ENCODE measurements around the gene CEP63. TPM values are rescaled to one million over a fixed set of nuclear protein-coding genes. Genes with fewer than 3 reads are reported as not detected.
A peak's percentile ranks its signal among the peaks of the same experiment; 100 is the strongest.

CEP63 gene
- polyA plus RNA-seq, 6 donors from 2014 or later = 5.4 to 25.5 (median 17.7) TPM

- H3K4me1 Mint-ChIP-seq = peaks cover 24 to 57% (median 33%) of the 10 kb centered on the region in 3 donors
- ATAC-seq (ENCODE audit: low read depth in 2 of 2) = no peak
- H3K4me3 Mint-ChIP-seq = no peak overlapping the region
- DNase-seq = no peak
- H3K27ac Mint-ChIP-seq = peak overlapping the region in 1 of 6 donors; percentile 22
- H3K9me3 Mint-ChIP-seq = peaks cover 11 to 49% (median 35%) of the 10 kb centered on the region in 7 donors
- no peaks in the 10 kb centered on the region for H3K27me3 Mint-ChIP-seq
- H3K36me3 Mint-ChIP-seq = peaks cover 64 to 77% of the 10 kb centered on the region in 2 donors
Observed at GRCh38 chr3:134503266-134503665, 17.4 kb downstream of the CEP63 start.

GRCh38 chr3:134504132-134504531 lies 18.3 kb downstream of the CEP63 start:
- Mint-ChIP-seq H3K4me1 (peaks cover 17 to 48% (median 26%) of the 10 kb centered on the region in 3 donors), H3K27ac (no peak overlapping the region), H3K27me3 (no peaks in the 10 kb centered on the region), H3K4me3 (peak overlapping the region in 1 of 8 donors; percentile 54), H3K36me3 (peaks cover 66 to 75% of the 10 kb centered on the region in 2 donors), H3K9me3 (peaks cover 11 to 53% (median 42%) of the 10 kb centered on the region in 7 donors)
- ATAC-seq (ENCODE audit: low read depth in 2 of 2) (no peak), DNase-seq (no peak)

- Mint-ChIP-seq H3K27me3 (no peaks in the 10 kb centered on the region), H3K4me1 (peaks cover 14 to 42% (median 20%) of the 10 kb centered on the region in 3 donors), H3K4me3 (no peak overlapping the region), H3K36me3 (peaks cover 70 to 76% of the 10 kb centered on the region in 2 donors), H3K9me3 (peaks cover 11 to 58% (median 42%) of the 10 kb centered on the region in 7 donors), H3K27ac (no peak overlapping the region)
- DNase-seq (no peak), ATAC-seq (ENCODE audit: low read depth in 2 of 2) (no peak)
Observed at GRCh38 chr3:134505485-134505884, 19.6 kb downstream of the CEP63 start.

GRCh38 chr3:134511500-134511899 lies 25.6 kb downstream of the CEP63 start:
- peaks cover 7 to 16% (median 11%) of the 10 kb centered on the region in 3 donors for H3K4me1 Mint-ChIP-seq
- peaks cover 48 to 53% of the 10 kb centered on the region in 2 donors for H3K36me3 Mint-ChIP-seq
- H3K27me3 Mint-ChIP-seq = no peaks in the 10 kb centered on the region
- no peak for DNase-seq
- H3K27ac Mint-ChIP-seq = peak overlapping the region in 5 of 6 donors; percentile 58 to 85 (median 67)
- peak; percentile 18 to 48 for ATAC-seq (ENCODE audit: low read depth in 2 of 2)
- H3K9me3 Mint-ChIP-seq = peaks cover 4 to 21% (median 12%) of the 10 kb centered on the region in 7 donors
- H3K4me3 Mint-ChIP-seq = peak overlapping the region in 2 of 8 donors; percentile 38 to 54

GRCh38 chr3:134516905-134517304 lies 31.0 kb downstream of the CEP63 start:
- H3K27me3 Mint-ChIP-seq = no peaks in the 10 kb centered on the region
- peaks cover 0 to 7% (median 2%) of the 10 kb centered on the region in 3 donors for H3K4me1 Mint-ChIP-seq
- H3K9me3 Mint-ChIP-seq = peaks cover 4 to 26% (median 14%) of the 10 kb centered on the region in 7 donors
- DNase-seq (no peak), ATAC-seq (ENCODE audit: low read depth in 2 of 2) (no peak)
- H3K4me3 Mint-ChIP-seq = no peak overlapping the region
- H3K36me3 Mint-ChIP-seq = peaks cover 35 to 43% of the 10 kb centered on the region in 2 donors
- H3K27ac Mint-ChIP-seq = peak overlapping the region in 1 of 6 donors; percentile 33

GRCh38 chr3:134517791-134518190 lies 31.9 kb downstream of the CEP63 start:
- Mint-ChIP-seq H3K4me3 (no peak overlapping the region), H3K4me1 (peaks cover 0 to 7% (median 2%) of the 10 kb centered on the region in 3 donors), H3K36me3 (peaks cover 44 to 51% of the 10 kb centered on the region in 2 donors), H3K9me3 (peaks cover 10 to 34% (median 22%) of the 10 kb centered on the region in 7 donors), H3K27ac (peak overlapping the region in 1 of 6 donors; percentile 25), H3K27me3 (no peaks in the 10 kb centered on the region)
- no peak for DNase-seq
- ATAC-seq (ENCODE audit: low read depth in 2 of 2) = no peak

- no peak overlapping the region for H3K4me3 Mint-ChIP-seq
- peaks cover 34 to 72% (median 57%) of the 10 kb centered on the region in 7 donors for H3K9me3 Mint-ChIP-seq
- ATAC-seq (ENCODE audit: low read depth in 2 of 2) = no peak
- peaks cover 0 to 17% (median 6%) of the 10 kb centered on the region in 3 donors for H3K4me1 Mint-ChIP-seq
- no peak overlapping the region for H3K27ac Mint-ChIP-seq
- H3K36me3 Mint-ChIP-seq = peaks cover 66 to 77% of the 10 kb centered on the region in 2 donors
- DNase-seq = no peak
- H3K27me3 Mint-ChIP-seq = no peaks in the 10 kb centered on the region
Observed at GRCh38 chr3:134522541-134522940, 36.7 kb downstream of the CEP63 start.

GRCh38 chr3:134525293-134525692 lies 39.4 kb downstream of the CEP63 start:
- ATAC-seq (ENCODE audit: low read depth in 2 of 2) (no peak), DNase-seq (no peak)
- Mint-ChIP-seq H3K9me3 (peaks cover 30 to 60% (median 51%) of the 10 kb centered on the region in 7 donors), H3K4me1 (peaks cover 6 to 24% (median 13%) of the 10 kb centered on the region in 3 donors), H3K27me3 (no peaks in the 10 kb centered on the region), H3K27ac (peak overlapping the region in 1 of 6 donors; percentile 75), H3K4me3 (peak overlapping the region in 1 of 8 donors; percentile 36), H3K36me3 (peaks cover 54 to 61% of the 10 kb centered on the region in 2 donors)

GRCh38 chr3:134526319-134526718 lies 40.5 kb downstream of the CEP63 start:
- Mint-ChIP-seq H3K27me3 (no peaks in the 10 kb centered on the region), H3K4me3 (no peak overlapping the region), H3K36me3 (peaks cover 49 to 56% of the 10 kb centered on the region in 2 donors), H3K4me1 (peaks cover 6 to 24% (median 13%) of the 10 kb centered on the region in 3 donors), H3K27ac (no peak overlapping the region), H3K9me3 (peaks cover 30 to 51% (median 46%) of the 10 kb centered on the region in 7 donors)
- no peak for ATAC-seq (ENCODE audit: low read depth in 2 of 2)
- DNase-seq = no peak

GRCh38 chr3:134527037-134527436 lies 41.2 kb downstream of the CEP63 start:
- ATAC-seq (ENCODE audit: low read depth in 2 of 2) (no peak), DNase-seq (no peak)
- H3K36me3 Mint-ChIP-seq = peaks cover 45 to 50% of the 10 kb centered on the region in 2 donors
- H3K4me1 Mint-ChIP-seq = peaks cover 6 to 24% (median 13%) of the 10 kb centered on the region in 3 donors
- H3K27ac Mint-ChIP-seq = no peak overlapping the region
- no peaks in the 10 kb centered on the region for H3K27me3 Mint-ChIP-seq
- peaks cover 27 to 46% (median 42%) of the 10 kb centered on the region in 7 donors for H3K9me3 Mint-ChIP-seq
- no peak overlapping the region for H3K4me3 Mint-ChIP-seq

- ATAC-seq (ENCODE audit: low read depth in 2 of 2) (no peak), DNase-seq (no peak)
- Mint-ChIP-seq H3K4me3 (no peak overlapping the region), H3K27ac (no peak overlapping the region), H3K4me1 (peaks cover 6 to 24% (median 13%) of the 10 kb centered on the region in 3 donors), H3K9me3 (peaks cover 20 to 39% (median 38%) of the 10 kb centered on the region in 7 donors), H3K27me3 (no peaks in the 10 kb centered on the region), H3K36me3 (peaks cover 39 to 44% of the 10 kb centered on the region in 2 donors)
Observed at GRCh38 chr3:134527538-134528186, 41.8 kb downstream of the CEP63 start.

GRCh38 chr3:134533493-134533892 lies 47.6 kb downstream of the CEP63 start:
- H3K4me1 Mint-ChIP-seq = peaks cover 2 to 3% (median 2%) of the 10 kb centered on the region in 3 donors
- no peaks in the 10 kb centered on the region for H3K9me3 Mint-ChIP-seq
- peaks cover 14 to 15% of the 10 kb centered on the region in 2 donors for H3K36me3 Mint-ChIP-seq
- no peak overlapping the region for H3K27ac Mint-ChIP-seq
- no peak for DNase-seq
- H3K4me3 Mint-ChIP-seq = no peak overlapping the region
- no peaks in the 10 kb centered on the region for H3K27me3 Mint-ChIP-seq
- ATAC-seq (ENCODE audit: low read depth in 2 of 2) = no peak

GRCh38 chr3:134535186-134535970 lies 49.5 kb downstream of the CEP63 start:
- ATAC-seq (ENCODE audit: low read depth in 2 of 2) (no peak), DNase-seq (no peak)
- no peak overlapping the region for H3K4me3 Mint-ChIP-seq
- peaks cover 15 to 21% of the 10 kb centered on the region in 2 donors for H3K36me3 Mint-ChIP-seq
- H3K4me1 Mint-ChIP-seq = peaks cover 0 to 2% (median 0%) of the 10 kb centered on the region in 3 donors
- no peaks in the 10 kb centered on the region for H3K9me3 Mint-ChIP-seq
- no peaks in the 10 kb centered on the region for H3K27me3 Mint-ChIP-seq
- H3K27ac Mint-ChIP-seq = no peak overlapping the region
